Caco-2 (cell line): ENCODE data around the gene STK16. TPM values are rescaled to one million over a fixed set of nuclear protein-coding genes. Genes with fewer than 3 reads are reported as not detected.
A peak's percentile ranks its signal among the peaks of the same experiment; 100 is the strongest.

ENCODE experiments used
- BruUV-seq: library from RNA; stranded (reverse); fragments of 400-500 nt; replicated peaks from 2 replicates; lab custom pipeline; 2021; lab: Mats Ljungman, UMichigan
- CTCF ChIA-PET: fragments of 300-600 bp; sonication (Branson Sonifier 250); formaldehyde crosslinking; loops from one replicate; lab custom pipeline; 2022; ENCODE audit warnings: antibody characterized with exemption; lab: Charles Lee
- POLR2A ChIA-PET: fragments of 300-600 bp; sonication (Branson Sonifier 250); formaldehyde crosslinking; loops from one replicate; lab custom pipeline; 2022; ENCODE audit warnings: antibody characterized with exemption; lab: Charles Lee
- DNase-seq, 2 experiments: peaks; one replicate each; pipeline versions ENCODE4 v3.0.0 to v3.0.0-alpha.2; 2020 to 2022
- H3K27me3 ChIP-seq: replicated peaks from 2 replicates; pipeline ENCODE4 v1.6.0; 2011; ENCODE audit warnings: low read length; ENCODE audit not compliant: control insufficient read depth, insufficient read depth
- H3K36me3 ChIP-seq: 2 replicates; pipeline ENCODE4 v1.5.1; 2011; ENCODE audit warnings: low read length; ENCODE audit not compliant: control insufficient read depth, insufficient read depth
- H3K4me1 ChIP-seq: fragments of 250-450 bp; sonication (Bioruptor Pico); 2 replicates; pipeline ENCODE4 v1.5.1; 2020; ENCODE audit warnings: mild to moderate bottlenecking
- H3K4me3 ChIP-seq: 2 replicates; pipeline ENCODE4 v1.5.1; 2011; ENCODE audit warnings: low read depth, mild to moderate bottlenecking, control low read depth, low read length
- H3K9me3 ChIP-seq: fragments of 250-450 bp; sonication (Bioruptor Pico); 2 replicates; pipeline ENCODE4 v1.5.1; 2020; ENCODE audit warnings: mild to moderate bottlenecking, moderate library complexity
- H3K27ac Mint-ChIP-seq: one replicate; pipeline ENCODE4 v1.8.0; 2022; ENCODE audit warnings: mixed read lengths; ENCODE audit not compliant: unreplicated experiment
- H3K27me3 Mint-ChIP-seq: one replicate; pipeline ENCODE4 v1.8.0; 2022; ENCODE audit warnings: mixed read lengths; ENCODE audit not compliant: insufficient read depth, unreplicated experiment
- H3K36me3 Mint-ChIP-seq: one replicate; pipeline ENCODE4 v1.8.0; 2022; ENCODE audit warnings: mild to moderate bottlenecking, mixed read lengths; ENCODE audit not compliant: insufficient read depth, unreplicated experiment
- H3K4me1 Mint-ChIP-seq: one replicate; pipeline ENCODE4 v1.8.0; 2022; ENCODE audit warnings: low read depth, mixed read lengths; ENCODE audit not compliant: unreplicated experiment
- H3K4me3 Mint-ChIP-seq: one replicate; pipeline ENCODE4 v1.8.0; 2022; ENCODE audit warnings: mild to moderate bottlenecking, moderate library complexity, mixed read lengths; ENCODE audit not compliant: unreplicated experiment
- H3K9me3 Mint-ChIP-seq: one replicate; pipeline ENCODE4 v1.8.0; 2022; ENCODE audit warnings: mixed read lengths; ENCODE audit not compliant: unreplicated experiment
- intact Hi-C: fragments of 100-400 bp; cut with micrococcal nuclease; formaldehyde crosslinking; loops from one replicate; pipeline ENCODE4 v1.10.0; 2022; ENCODE audit not compliant: unreplicated experiment
- total RNA-seq: library from RNA; stranded (reverse); gene quantifications from 2 replicates; pipeline ENCODE4 v1.2.3, GENCODE V29; 2022
- TF ChIP-seq, protein P1 (sequence below), 2 experiments: fragments of 200-600 bp in 1 of 2; IDR thresholded peaks; 1 replicate in 1 of 2; 2 replicates in 1 of 2; pipeline versions ENCODE4 v1.5.1 to v1.8.0; 2011 to 2022; ENCODE audit warnings: antibody characterized with exemption in 1 of 2, control low read depth in 1 of 2, inconsistent platforms in 1 of 2, low read depth in 1 of 2, low read length in 1 of 2, mild to moderate bottlenecking in 1 of 2, moderate library complexity in 1 of 2; ENCODE audit not compliant: insufficient read depth in 1 of 2, severe bottlenecking in 1 of 2, unreplicated experiment in 1 of 2

STK16 gene
- total RNA-seq, 1 experiment from 2014 or later: 26.6 TPM

DNA sequence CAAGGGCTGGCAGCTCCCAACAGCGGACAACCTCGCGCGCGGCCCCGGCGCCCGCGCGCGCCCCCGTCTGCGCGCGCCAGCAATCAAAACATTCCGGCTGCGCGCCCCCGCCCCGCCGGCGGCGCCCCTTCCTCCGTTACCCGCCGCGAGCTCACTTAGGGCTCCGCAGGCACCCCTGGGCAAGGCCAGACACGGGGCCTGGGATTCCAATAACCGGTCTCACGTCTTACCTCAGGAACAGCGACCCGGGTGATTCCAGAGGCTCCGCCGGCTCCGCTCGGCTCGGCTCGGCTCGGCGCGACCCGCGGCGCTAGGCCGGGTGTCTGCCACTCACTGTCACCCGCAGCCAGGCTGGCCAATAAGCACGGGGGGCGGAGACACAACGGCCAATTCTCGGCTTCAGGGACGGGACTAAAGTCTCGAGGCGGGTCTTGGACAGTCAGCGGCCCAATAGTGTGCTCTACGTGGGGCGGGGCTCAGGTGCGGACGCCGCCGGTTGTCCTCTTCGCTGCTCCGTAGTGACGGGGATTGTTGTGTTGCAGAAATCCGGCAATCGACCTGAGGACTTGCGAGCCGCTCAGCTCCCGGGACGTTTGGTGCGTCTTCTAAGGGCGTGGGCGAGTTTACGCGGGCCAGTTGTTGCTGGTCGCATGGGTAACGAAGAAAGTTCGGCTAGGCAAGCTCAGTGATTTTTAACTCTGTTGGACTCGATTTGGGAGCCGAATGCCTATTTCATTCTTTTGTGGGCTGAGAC, 15.8 kb upstream of the STK16 start, which contains the start of the genes ANKZF1 and ATG9A:
Gene ANKZF1, plus strand, starts transcription at position 502 of the 754 bp plus-strand sequence. CDS start 452 bp downstream, outside the sequence.
Gene ATG9A, minus strand, starts transcription at position 332 of the 754 bp plus-strand sequence. CDS start 1,612 bp downstream, outside the sequence.
- peak; percentile 99 for DNase-seq
- Mint-ChIP-seq H3K4me1 (no peaks in the 10 kb centered on the region), H3K4me3 (peak within 1 kb of the TSS; percentile 100), H3K27ac (peak within 1 kb of the TSS; percentile 100), H3K27me3 (no peaks in the 10 kb centered on the region), H3K9me3 (no peaks in the 10 kb centered on the region), H3K36me3 (peaks cover 35% of the 10 kb centered on the region)
- TF ChIP-seq, protein P1, sequence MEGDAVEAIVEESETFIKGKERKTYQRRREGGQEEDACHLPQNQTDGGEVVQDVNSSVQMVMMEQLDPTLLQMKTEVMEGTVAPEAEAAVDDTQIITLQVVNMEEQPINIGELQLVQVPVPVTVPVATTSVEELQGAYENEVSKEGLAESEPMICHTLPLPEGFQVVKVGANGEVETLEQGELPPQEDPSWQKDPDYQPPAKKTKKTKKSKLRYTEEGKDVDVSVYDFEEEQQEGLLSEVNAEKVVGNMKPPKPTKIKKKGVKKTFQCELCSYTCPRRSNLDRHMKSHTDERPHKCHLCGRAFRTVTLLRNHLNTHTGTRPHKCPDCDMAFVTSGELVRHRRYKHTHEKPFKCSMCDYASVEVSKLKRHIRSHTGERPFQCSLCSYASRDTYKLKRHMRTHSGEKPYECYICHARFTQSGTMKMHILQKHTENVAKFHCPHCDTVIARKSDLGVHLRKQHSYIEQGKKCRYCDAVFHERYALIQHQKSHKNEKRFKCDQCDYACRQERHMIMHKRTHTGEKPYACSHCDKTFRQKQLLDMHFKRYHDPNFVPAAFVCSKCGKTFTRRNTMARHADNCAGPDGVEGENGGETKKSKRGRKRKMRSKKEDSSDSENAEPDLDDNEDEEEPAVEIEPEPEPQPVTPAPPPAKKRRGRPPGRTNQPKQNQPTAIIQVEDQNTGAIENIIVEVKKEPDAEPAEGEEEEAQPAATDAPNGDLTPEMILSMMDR (IDR thresholded peaks at IDR 0.05; ENCODE audit: insufficient read depth in 1 of 2, low read depth in 1 of 2, low read length in 1 of 2, severe bottlenecking in 1 of 2, unreplicated experiment in 1 of 2): no peak
- 0 out of 2 replicates have a peak, but pooled peaks cover 4% of the 10 kb centered on the region for H3K4me1 ChIP-seq
- POLR2A ChIA-PET: interaction anchor here (0.7 to 1.7 kb wide), 5 partner anchors 11 to 53 kb away, joined by 3 to 27 read pairs (median 6); partner anchors contain the start of genes ABCB6, CNPPD1, DNAJB2 and GLB1L
- CTCF ChIA-PET: interaction anchor here (0.6 to 1.1 kb wide), 5 partner anchors 23 to 200 kb away, joined by 3 to 4 read pairs (median 4); partner anchors contain the start of genes CNPPD1 and ZFAND2B
- intact Hi-C loops: loop anchor here (1.0 kb wide), 5 partner anchors 10 to 69 kb away; partner anchors contain the start of genes DNAJB2, NHEJ1 and ZFAND2B
- peaks cover 11% of the 10 kb centered on the region for H3K36me3 ChIP-seq
- peak within 1 kb of the TSS; percentile 69 for H3K4me3 ChIP-seq
- no peaks in the 10 kb centered on the region for H3K27me3 ChIP-seq
- no TSS peak for BruUV-seq
- H3K9me3 ChIP-seq: no peaks in the 10 kb centered on the region

DNA sequence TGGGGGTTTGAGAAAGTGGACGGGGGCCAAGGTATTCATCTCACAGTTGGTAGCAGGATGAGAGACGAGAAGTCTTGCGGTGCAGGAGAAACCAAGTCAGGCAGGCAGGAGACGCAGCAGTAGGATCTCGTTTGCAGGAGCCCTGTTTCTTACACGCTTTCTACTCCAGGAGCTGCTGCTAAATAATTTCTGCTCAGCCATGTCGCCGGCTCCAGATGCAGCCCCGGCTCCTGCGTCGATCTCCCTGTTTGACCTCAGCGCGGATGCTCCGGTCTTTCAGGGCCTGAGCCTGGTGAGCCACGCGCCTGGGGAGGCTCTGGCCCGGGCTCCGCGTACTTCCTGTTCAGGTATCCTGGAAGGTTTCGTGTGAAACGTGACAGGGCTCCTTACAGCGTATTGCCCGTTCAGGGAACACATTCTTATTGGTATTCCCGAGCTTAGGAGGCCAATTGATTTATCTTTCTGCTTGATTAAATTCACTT, 15.2 kb upstream of the STK16 start:
- Mint-ChIP-seq H3K36me3 (peaks cover 37% of the 10 kb centered on the region), H3K9me3 (no peaks in the 10 kb centered on the region), H3K27ac (peak overlapping the region; percentile 100), H3K27me3 (no peaks in the 10 kb centered on the region), H3K4me3 (peak overlapping the region; percentile 100), H3K4me1 (no peaks in the 10 kb centered on the region)
- peaks cover 9% of the 10 kb centered on the region for H3K36me3 ChIP-seq
- TF ChIP-seq, protein P1 (IDR thresholded peaks at IDR 0.05; ENCODE audit: insufficient read depth in 1 of 2, low read depth in 1 of 2, low read length in 1 of 2, severe bottlenecking in 1 of 2, unreplicated experiment in 1 of 2): no peak
- H3K4me1 ChIP-seq: 0 out of 2 replicates have a peak, but pooled peaks cover 4% of the 10 kb centered on the region
- intact Hi-C loops: no loop called here
- H3K27me3 ChIP-seq: no peaks in the 10 kb centered on the region
- H3K9me3 ChIP-seq: no peaks in the 10 kb centered on the region
- DNase-seq: peak in 1 of 2 experiments; percentile 65
- POLR2A ChIA-PET: interaction anchor here (0.5 to 1.7 kb wide), 6 partner anchors 12 to 54 kb away, joined by 3 to 27 read pairs (median 6); partner anchors contain the start of genes ABCB6, CNPPD1, DNAJB2 and GLB1L
- peak overlapping the region; percentile 54 for H3K4me3 ChIP-seq
- CTCF ChIA-PET: interaction anchor here (0.7 to 1.1 kb wide), 3 partner anchors 44 to 200 kb away, joined by 3 to 4 read pairs (median 3); no protein-coding TSS in a partner anchor
- TSS peak; percentile 56 for BruUV-seq

DNA sequence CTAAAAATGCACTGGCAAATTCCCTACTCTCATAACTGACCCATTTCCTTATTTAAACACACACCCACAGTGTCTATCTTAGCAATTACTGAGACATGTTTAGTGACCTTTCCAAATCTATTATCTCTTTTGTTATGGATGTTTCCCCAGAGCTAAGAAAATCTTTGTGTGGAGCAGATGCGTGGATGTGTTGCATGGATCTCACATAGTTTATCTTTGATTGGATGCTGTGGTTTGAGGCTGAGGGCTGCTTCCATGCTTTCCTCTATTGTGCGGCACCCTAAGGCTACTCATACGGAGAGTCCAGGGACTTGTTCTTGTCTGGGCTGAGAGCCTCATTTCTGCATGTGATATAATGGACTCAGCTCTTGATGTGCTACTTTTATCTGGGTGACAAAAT, 10.9 kb upstream of the STK16 start:
- Mint-ChIP-seq H3K9me3 (no peaks in the 10 kb centered on the region), H3K4me3 (no peak overlapping the region), H3K4me1 (no peaks in the 10 kb centered on the region), H3K27me3 (no peaks in the 10 kb centered on the region), H3K36me3 (peaks cover 33% of the 10 kb centered on the region), H3K27ac (no peak overlapping the region)
- Histone ChIP-seq H3K4me1 (0 out of 2 replicates have a peak, but pooled peaks cover 4% of the 10 kb centered on the region), H3K27me3 (no peaks in the 10 kb centered on the region), H3K4me3 (no peak overlapping the region), H3K36me3 (peaks cover 11% of the 10 kb centered on the region; the same call in 1 of the 2 replicates), H3K9me3 (no peaks in the 10 kb centered on the region)
- TF ChIP-seq, protein P1 (IDR thresholded peaks at IDR 0.05; ENCODE audit: insufficient read depth in 1 of 2, low read depth in 1 of 2, low read length in 1 of 2, severe bottlenecking in 1 of 2, unreplicated experiment in 1 of 2): no peak
- intact Hi-C loops: no loop called here
- no TSS peak for BruUV-seq
- ChIA-PET CTCF (no interaction called here), POLR2A (no interaction called here)
- DNase-seq: no peak
